RKO (cell line): Measurements from ENCODE around the gene BRINP1.
"Not testable (repeated sequence)": the region's sequence is repeated elsewhere in the genome, so short reads cannot be mapped to it uniquely, and the experiment has no call there.

Source experiments
- DNase-seq: peaks from one replicate; pipeline ENCODE4 v3.0.0-alpha.2; 2016; ENCODE audit warnings: low spot score

The BRINP1 gene

DNA sequence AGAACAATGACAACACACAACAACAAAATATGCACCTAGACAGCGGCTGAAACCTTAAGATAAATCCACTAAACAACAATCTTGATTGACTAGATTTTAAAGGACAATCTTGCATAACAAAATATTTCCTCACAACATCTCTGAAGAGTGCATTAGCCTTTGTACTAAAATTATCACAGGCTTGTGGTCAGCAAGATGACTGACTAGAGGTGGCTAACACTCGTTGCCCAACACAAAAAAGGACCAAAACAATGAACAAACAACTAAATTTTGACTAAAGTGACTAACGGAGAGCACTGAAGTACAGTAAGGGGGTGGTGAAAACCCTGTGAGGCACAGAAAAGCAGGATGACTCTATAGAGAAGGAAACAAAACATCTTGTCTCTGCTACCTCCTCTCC, 183.9 kb downstream of the BRINP1 start:
- DNase-seq, result no peak

DNA sequence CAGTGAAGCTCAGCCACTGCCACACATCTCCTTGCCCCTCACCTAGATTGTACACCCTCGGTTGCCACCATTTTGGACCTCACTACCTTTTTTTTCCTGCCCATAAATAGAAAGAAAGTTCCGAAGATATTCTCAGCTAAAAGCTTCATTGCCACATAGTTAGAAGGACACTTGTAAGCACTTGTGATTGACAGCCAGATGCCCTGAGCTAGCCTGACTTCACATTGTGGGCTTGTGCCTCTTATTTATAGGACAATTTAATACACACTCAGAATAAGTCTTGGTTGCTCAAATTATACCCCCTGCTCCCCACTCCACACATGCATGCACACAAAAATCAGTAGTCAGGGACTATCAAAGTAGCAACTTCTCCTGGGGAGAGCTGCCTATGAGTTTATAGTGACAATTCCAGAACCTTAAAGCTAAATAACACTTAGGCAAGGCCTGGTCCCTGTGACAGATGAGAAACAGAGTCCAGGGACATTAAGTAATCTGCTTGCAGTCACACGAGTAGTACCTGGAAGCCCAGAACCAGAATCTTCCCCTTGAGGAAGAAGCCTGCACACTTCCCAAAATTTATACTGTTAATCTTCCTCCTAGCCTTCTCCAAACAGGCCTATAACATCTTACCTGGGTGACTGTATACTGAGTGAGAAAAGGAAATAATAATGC, 184.8 kb downstream of the BRINP1 start:
- DNase-seq, result no peak

DNA sequence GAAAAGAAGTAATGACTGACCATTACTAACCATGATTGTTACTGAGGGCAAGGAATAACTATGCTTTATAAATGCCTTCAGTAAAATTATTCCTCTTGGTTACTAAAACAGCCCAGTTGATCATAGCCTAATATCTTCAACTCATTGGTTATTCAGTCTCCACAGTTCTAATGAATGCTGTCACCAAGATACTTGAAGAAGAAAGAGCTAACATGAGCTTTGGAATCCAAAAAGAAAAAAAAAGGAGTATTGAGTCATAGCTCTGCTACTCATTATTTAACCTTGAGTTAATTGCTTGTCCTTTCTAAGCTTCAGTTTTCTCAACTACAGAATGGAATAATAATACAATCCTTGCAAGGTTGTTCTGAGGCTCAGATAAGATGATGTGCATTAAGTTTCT, 187.7 kb downstream of the BRINP1 start:
- DNase-seq, result no peak

DNA sequence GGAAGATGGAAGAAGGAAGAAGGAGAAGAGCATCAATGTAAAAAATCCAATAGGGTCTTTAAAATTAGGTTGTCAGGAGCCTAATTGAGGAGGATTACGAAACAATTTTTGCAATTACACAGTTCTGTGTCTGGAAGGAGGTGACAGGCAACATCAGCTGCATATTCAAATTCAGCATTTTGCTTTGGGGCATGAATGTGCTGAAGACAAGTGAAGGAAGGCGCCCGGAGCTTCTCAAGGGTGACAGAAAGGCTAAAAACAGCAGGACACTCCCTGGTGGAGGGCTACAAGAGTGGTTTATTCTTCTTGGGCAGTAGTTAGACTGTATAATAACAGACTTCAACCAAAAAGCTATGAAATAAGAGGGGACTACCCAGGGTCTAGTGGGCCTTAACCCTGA, 188.3 kb downstream of the BRINP1 start:
- DNase-seq, result no peak

DNA sequence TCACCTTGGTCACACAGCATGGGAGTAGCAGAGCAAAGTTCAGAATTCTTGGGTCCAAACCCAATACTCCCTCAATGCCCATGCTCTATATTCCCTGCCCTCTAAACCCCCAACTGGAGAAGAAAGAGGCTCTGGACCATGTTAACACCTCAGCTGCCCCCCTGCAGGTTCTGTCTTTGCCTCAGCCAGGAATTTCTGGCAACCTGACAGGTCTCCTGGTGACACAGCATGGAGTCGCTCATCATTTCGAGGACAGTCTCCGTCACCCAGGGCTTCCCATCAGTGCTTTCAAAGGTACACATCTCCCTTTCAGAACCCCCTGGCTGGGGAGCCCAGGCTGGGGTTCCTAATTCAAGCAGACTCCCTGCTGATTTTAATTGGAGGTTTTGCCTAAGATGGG, 189.5 kb downstream of the BRINP1 start:
- DNase-seq, result no peak

DNA sequence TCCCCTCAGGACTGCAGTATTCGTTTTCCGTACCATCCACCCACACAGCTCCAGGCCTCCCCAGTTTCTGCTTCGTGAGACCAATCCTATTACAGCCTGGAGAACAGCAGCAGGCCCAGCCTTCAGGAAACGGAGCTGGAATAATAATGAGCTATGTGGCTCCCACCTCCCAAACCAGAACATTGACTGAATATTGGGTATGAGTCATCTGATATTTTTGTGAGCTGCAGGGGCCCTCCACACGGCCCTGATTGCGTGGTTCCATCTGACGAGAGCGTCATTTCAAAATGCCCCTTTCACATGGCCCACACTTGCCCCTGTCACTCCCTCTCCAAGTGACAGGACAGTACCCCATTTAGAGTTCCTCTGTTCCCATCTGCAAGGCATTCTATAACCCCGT, 192.0 kb downstream of the BRINP1 start:
- DNase-seq, result no peak

DNA sequence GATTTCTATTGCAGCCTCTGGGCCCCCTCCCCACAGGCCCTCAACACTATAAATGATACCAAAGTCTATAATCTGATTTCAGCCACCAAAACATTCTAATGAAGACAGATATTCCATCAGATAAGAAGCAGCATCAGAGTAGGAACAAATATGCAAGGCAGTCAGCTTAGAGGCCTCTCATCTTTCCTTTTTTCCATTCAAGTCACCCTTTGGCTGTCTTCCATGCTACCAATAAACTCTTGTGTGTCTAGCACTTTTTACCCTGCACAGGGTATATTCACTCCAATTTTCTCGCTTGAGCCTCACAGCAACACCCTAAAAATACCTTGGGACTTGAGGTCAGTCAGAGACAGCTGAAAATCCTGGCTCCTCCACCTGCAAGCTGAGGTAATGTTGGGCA, 193.7 kb downstream of the BRINP1 start:
- no peak for DNase-seq

DNA sequence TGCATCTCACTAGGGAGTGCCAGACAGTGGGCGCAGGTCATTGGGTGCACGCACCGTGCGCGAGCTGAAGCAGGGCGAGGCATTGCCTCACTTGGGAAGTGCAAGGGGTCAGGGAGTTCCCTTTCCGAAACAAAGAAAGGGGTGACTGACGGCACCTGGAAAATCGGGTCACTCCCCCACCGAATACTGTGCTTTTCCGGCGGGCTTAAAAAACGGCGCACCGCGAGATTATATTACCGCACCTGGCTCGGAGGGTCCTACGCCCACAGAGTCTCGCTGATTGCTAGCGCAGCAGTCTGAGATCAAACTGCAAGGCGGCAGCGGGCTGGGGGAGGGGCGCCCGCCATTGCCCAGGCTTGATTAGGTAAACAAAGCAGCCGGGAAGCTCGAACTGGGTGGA, 200.0 kb downstream of the BRINP1 start:
- not testable (repeated sequence) for DNase-seq

DNA sequence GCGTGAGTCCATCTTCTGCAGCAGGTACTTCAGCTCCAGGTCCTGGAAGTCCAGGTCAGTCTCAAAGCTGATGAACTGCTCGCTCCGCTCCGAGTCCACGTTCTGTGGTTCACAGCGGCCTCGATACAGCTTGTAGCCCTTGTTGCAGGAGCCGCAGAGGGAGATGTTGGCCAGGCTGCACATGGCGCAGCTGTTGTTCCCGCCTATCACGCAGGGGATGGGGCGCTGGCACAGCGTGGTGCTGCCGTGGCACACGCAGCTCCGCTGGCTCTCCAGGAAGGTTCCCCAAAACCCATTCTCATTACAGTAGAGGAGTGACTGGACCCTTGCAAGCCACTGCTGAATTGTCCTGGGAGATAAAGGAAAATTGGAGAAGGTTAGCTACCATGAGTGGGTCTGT, 201.4 kb downstream of the BRINP1 start:
- DNase-seq, result no peak

DNA sequence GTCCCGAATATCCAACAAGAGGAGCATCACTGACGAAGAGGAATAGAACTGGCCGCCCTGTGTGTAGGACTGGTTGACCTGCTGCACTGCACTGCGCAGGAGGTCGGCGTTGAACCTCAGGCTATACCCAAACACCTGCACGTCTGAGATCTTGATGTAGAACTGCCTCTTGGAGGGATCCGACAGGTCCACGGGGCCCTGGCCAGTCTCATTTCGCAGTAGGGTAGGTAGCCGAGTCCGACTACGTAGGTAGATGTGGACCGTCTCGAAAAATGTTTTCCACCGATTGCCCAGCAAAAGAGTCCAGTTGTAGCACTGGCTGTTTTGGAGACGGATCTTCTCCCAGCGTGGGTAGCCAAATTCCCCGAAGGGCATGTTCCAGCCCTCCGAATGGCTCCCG, 202.0 kb downstream of the BRINP1 start:
- DNase-seq, result no peak

DNA sequence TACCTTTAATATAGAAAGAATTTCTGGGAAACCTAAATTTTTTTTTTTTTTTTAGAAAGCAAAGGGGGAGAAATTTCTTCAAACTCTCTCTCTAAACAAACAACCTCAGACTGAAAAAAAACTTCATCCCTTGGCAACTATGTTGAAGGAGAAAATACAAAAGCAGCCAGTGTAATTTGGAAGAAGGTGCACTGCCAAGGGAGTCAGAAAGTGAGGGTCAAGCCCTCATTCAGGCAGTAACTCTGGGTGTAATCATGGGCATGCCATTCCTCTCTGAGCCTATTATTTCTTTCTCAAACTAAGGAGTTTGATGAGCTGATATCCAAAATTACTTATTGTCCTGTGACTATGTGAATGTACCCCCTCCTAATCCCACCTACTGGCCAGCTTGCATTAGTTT, 203.1 kb downstream of the BRINP1 start:
- DNase-seq, result no peak

DNA sequence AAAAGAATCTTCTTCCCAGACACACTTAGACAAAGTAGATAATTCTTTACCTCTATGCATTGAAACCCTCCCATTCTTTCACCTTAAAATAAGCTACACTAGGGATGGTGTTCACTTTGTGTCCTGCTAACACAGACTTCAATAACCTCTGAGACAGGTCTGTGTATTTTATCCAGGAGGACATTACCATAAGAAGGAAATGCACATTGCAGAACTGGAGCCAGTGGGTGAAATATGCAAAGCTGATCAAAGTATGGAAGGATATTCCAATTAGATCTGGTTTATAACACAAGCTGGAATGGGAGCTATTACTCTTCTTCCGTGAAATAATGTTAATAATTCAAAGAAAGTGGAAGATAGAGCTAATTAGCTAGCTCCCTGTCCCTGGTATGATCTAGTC, 204.1 kb downstream of the BRINP1 start:
- no peak for DNase-seq

DNA sequence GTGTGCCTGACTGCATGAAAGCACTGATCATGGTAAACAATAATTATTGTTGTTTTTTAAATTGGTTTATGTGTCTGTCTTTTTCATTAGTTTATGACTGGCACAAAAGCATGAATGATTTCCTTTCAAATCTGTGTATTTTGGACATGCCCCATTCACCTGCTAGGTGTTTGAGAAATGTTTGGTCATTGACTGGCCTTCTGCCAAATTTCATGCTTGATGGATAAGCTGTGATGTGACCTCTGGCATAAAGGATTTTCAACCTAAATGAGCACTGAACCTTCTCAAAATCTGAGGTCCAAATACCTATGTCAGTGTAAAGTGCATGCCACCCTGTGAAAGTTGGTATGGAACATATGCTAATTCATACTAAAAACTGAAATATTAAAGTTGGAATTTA, 204.5 kb downstream of the BRINP1 start:
- DNase-seq, result no peak

DNA sequence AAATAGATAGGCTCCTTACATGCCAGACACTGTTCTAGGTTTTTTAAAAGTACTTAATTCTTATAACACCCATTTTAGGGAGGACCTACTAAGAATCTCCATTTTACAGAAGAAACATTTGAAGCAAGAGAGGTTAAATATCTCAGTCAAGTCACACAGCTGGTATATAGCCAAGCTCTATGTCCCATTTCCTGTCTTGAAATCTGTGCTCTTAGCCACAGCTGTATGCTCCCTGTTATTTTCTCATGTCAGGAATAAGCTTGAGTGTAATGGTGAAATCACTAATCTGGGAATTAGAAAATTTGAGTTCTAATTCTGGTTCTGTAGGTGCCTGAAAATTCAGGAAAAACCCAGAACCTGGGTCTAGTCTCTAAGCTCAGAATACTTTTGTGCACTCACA, 208.7 kb downstream of the BRINP1 start:
- no peak for DNase-seq

DNA sequence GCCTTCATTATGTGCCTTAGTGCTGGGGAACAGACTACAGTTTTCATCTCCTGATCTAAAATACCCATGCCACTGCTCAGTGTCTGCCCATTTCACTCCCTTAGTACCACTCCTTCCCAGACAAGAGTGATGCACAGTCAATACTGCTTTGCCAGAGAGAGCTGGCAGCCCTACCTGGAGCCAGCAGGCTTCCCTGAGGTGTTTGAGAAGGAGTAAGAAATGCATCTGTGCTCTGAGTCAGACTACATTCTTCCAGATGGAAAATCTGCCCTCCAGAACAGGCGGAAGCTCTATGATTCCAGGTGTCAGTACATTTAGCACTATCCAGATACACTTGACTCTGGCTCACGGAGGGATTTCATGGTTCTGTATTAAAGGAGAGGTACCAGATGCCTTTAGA, 209.8 kb downstream of the BRINP1 start:
- DNase-seq, result no peak

DNA sequence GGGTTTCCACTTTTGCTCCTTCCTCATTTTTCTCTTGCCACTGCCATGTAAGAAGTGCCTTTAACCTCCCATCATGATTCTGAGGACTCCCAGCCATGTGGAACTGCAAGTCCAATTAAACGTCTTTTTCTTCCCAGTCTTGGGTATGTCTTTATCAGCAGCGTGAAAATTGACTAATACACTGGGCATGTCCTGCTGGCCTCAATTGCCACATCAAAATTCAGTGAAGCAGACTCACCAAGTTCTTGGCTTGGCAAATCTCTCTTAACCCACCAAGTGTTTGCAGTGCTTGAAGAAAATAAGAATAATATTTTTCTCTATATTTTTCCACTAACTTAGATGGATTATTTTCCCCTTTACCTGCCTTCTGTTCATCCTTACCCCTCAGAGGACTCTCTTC, 212.0 kb downstream of the BRINP1 start:
- no peak for DNase-seq

DNA sequence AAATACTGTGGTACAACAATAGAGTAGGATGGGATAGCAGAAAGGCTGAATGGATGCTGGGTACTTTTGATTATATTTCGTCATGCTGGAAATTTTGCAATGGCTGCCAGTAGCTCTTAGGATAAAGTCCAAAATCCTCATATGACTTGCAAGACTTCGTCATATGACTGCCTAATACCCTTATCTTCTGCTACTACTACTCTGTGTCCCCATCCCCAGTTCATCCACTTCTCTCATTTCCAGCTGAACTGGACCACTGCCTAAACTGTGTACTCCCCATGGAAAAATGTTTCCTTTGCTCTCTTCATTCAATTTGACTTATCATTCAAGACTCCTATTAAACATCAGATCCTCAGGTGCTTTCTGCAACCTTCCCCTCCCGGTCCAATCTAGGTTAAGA, 212.9 kb downstream of the BRINP1 start:
- DNase-seq, result no peak

DNA sequence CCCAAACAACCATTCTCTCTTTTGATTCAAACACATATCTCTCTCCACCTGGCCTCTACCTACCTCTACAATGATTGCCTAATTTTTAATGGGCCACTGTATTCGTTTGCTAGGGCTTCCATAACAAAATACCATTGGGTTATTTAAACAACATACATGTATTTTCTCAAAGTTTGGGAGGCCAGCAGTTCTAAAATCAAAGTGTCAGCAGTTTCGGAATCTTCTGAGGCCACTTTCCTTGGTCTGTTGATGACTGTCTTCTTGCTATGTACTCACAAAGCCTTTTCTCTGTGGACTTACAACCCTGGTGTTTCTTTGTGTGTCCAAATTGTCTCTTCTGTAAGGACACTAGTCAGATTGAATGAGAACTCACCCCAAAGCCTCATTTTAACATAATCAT, 214.7 kb downstream of the BRINP1 start:
- no peak for DNase-seq

DNA sequence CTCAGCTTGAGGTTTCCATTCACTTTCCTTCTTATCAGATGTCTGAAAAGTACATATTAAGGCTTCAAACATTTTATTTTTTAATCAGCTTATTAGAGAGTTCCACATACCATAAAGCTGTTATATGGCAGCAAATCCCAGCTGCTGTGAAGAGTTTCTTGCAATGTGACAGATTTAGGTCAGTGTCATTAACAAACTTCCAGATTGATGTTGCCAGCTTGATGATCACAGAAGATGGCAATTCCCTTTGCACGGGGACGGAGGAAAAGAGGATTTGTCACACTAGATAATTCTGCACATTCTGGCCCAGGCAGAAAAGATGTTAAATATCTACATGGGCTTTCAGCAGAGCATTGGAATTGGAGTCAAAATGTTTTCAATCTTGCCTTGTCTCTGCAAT, 215.8 kb downstream of the BRINP1 start:
- no peak for DNase-seq

DNA sequence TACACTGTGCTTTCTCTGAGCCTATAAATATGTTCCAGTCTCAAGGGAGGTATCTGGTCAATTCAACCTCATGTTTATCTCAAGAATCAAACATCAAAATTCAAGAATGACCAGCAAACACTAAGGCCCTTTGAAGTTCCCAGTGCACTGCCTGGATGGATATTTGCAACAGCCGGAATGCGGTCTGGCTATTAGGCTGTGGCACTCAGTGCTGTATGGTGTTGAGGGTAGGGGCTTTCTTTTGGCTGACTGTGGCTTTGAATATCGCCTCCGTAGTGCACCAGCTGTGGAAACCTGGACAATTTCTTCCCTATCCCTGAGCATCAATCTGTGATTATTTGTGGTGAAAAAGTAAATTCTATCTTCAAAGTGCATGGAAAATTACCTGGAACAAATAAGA, 220.4 kb downstream of the BRINP1 start:
- DNase-seq, result no peak

DNA sequence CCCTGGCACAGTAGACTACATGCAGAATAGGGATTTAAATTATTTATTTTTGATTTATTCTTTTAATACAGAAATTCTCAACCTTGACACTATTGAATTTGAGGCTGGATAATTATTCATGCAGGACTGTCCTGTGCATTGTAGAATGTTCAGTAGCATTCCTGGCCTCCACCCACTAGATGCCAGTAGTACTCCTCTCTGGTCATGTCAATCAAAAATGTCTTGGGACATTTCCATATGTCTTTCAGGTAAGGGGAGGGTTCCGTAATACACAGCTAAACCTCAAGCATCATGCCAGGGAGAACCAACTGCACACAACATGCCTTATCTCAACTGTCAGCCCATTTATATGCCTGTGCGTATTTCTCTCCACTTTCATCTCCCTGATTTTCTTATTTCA, 231.8 kb downstream of the BRINP1 start:
- DNase-seq, result no peak

DNA sequence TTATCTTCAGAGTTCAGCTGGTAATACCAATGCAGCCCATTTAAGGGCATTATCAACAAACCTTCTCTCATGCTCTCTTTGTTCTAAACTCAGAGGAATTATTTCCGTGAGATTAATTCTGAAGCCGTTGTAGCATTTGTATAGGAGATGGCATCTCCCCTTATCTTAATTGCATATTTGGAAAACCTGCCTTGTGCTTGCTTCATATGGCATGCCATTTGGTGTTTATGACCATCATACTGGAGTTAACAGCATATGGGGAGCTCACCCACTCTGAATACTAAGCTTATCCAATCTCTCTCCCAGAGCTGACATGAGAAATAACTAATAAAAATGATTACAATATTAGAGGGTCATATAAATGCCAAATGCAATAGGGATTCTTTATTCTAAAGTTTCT, 243.2 kb downstream of the BRINP1 start:
- DNase-seq, result no peak

DNA sequence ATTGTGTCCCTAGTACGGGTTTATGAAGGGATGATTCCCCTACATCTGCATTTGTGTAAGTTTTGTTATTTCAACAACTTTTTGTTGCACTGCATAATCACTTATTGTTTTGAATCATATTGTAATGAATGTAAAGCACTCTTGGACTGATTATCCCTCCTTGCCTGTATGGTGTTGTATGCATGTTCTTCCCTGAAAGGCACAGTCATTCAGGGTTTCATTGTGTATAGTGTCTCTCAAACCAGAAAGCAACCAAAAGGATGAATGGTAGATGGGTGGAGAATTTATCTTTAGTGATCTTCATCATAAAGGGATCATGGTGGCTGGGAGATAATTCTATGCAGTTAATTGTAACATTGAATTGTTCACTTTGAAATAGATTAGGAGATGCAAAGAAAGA, 247.3 kb downstream of the BRINP1 start:
- no peak for DNase-seq

DNA sequence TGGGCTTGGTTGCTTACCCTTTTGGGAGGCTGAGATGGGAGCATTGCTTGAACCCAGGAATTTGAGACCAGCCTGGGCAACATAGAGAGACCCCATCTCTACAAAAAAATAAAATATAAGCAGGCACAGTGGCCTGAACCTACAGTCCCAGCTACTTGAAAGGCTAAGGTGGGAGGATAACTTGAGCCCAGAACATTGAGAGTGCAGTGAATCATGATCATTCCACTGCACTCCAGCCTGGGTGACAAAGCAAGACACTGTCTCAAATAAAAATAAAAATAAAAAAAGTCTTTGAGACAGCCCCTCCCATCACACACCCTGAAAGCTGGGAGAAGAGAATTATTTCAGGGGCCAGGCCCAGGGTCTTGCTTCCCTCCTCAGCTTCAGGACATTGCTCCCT, 251.8 kb downstream of the BRINP1 start:
- DNase-seq, result no peak
